Lower leg skin (tissue), 3 donors: Measurements from ENCODE around the gene KIF26B.

Experiments
- POLR2A ChIP-seq, 2 donors: fragments of 450-650 bp; IDR thresholded peaks; one replicate each; pipeline ENCODE4 v1.6.1; 2016 to 2017; ENCODE audit warnings: antibody characterized with exemption in 2 of 2, mild to moderate bottlenecking in 1 of 2, moderate library complexity in 1 of 2
- TF ChIP-seq, protein P1 (sequence below), 3 donors: fragments of 450-650 bp; IDR thresholded peaks; one replicate each; pipeline ENCODE4 v1.5.1; 2016; ENCODE audit warnings: antibody characterized with exemption in 3 of 3, mild to moderate bottlenecking in 3 of 3, moderate library complexity in 2 of 3

GRCh38 chr1:245465666-245466065 lies 310.9 kb downstream of the KIF26B start:
- TF ChIP-seq, protein P1, sequence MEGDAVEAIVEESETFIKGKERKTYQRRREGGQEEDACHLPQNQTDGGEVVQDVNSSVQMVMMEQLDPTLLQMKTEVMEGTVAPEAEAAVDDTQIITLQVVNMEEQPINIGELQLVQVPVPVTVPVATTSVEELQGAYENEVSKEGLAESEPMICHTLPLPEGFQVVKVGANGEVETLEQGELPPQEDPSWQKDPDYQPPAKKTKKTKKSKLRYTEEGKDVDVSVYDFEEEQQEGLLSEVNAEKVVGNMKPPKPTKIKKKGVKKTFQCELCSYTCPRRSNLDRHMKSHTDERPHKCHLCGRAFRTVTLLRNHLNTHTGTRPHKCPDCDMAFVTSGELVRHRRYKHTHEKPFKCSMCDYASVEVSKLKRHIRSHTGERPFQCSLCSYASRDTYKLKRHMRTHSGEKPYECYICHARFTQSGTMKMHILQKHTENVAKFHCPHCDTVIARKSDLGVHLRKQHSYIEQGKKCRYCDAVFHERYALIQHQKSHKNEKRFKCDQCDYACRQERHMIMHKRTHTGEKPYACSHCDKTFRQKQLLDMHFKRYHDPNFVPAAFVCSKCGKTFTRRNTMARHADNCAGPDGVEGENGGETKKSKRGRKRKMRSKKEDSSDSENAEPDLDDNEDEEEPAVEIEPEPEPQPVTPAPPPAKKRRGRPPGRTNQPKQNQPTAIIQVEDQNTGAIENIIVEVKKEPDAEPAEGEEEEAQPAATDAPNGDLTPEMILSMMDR (IDR thresholded peaks at IDR 0.05): no peak
- no peak for TF ChIP-seq POLR2A (IDR thresholded peaks at IDR 0.05)
